Transverse colon (tissue), 4 donors: ENCODE results near the gene ARHGAP10.

Experiments
- CTCF ChIP-seq, 5 experiments: fragments of 200-600 bp in 3 of 5; fragments of 450-650 bp in 2 of 5; sonication (generic) in 3 of 5; IDR thresholded peaks; 1 replicate in 2 of 5; 2 replicates in 3 of 5; pipeline ENCODE4 v1.5.1; 2016 to 2017; ENCODE audit warnings: antibody characterized with exemption in 5 of 5, inconsistent platforms in 3 of 5, mild to moderate bottlenecking in 2 of 5, moderate library complexity in 1 of 5
- EP300 ChIP-seq: sonication (generic); formaldehyde crosslinking; IDR thresholded peaks from one replicate; pipeline ENCODE4 v1.6.1; 2017; ENCODE audit warnings: antibody characterized with exemption, low read depth
- POLR2A ChIP-seq: fragments of 450-650 bp; IDR thresholded peaks from one replicate; pipeline ENCODE4 v1.6.1; 2016; ENCODE audit warnings: antibody characterized with exemption, mild to moderate bottlenecking, moderate library complexity
- POLR2AphosphoS5 ChIP-seq, 3 donors: sonication (generic); formaldehyde crosslinking; IDR thresholded peaks; one replicate each; pipeline ENCODE4 v1.6.1; 2016; ENCODE audit warnings: antibody characterized with exemption in 3 of 3

- TF ChIP-seq POLR2AphosphoS5 (IDR thresholded peaks at IDR 0.05) (no peak), CTCF (IDR thresholded peaks at IDR 0.05) (no peak), POLR2A (no peak), EP300 (no peak)
These were observed 382.5 kb downstream of the ARHGAP10 start for GRCh38 chr4:148114436-148114835.
